ENCODE results near the gene CLDN2. TPM values are rescaled to one million over a fixed set of nuclear protein-coding genes. Genes with fewer than 3 reads are reported as not detected.

Gene CLDN2
- total RNA-seq, 1 experiment from 2014 or later: not detected

GRCh38 chrX:106894978-106895452, 25.2 kb upstream of the CLDN2 start:
- no peaks in the 10 kb centered on the region for H3K36me3 ChIP-seq (ENCODE audit: insufficient read depth, low read length, poor library complexity, severe bottlenecking)
- intact Hi-C loops (cut with micrococcal nuclease; ENCODE audit: unreplicated experiment): loop anchor here (2.0 to 10.0 kb wide), 3 partner anchors 58 to 880 kb away; partner anchors contain the start of genes FRMPD3, NCBP2L and TSC22D3
- TF ChIP-seq EZH2 (IDR thresholded peaks at IDR 0.05; ENCODE audit: borderline replicate concordance, low read depth, low read length, poor library complexity, severe bottlenecking) (no peak), CTCF (conservative IDR thresholded peaks at IDR 0.05; ENCODE audit: low read depth, low read length) (no peak)
- ChIA-PET CTCF (interaction anchor here (0.5 to 1.3 kb wide), 4 partner anchors 21 to 299 kb away, joined by 3 to 14 read pairs (median 5); no protein-coding TSS in a partner anchor), POLR2A (ENCODE audit: low non-redundant PET) (no interaction called here)
- H3K27ac ChIP-seq (ENCODE audit: low read depth, low read length, poor library complexity, severe bottlenecking): no peak overlapping the region
- no TSS peak for BruUV-seq (replicated peaks)
- peaks cover 5% of the 10 kb centered on the region for H3K27me3 ChIP-seq (replicated peaks; ENCODE audit: insufficient read depth, low read depth, low read length, poor library complexity)
- H3K4me1 ChIP-seq (ENCODE audit: insufficient read depth, low read length, poor library complexity, severe bottlenecking): no peaks in the 10 kb centered on the region
- no peaks in the 10 kb centered on the region for H3K9me3 ChIP-seq (ENCODE audit: low read depth, low read length, poor library complexity, severe bottlenecking)
- peak; percentile 63 for DNase-seq (ENCODE audit: low spot score)
- no peak overlapping the region for H3K4me3 ChIP-seq (ENCODE audit: low read depth, low read length, poor library complexity, severe bottlenecking)

GRCh38 chrX:106897259-106897658, 22.9 kb upstream of the CLDN2 start:
- Histone ChIP-seq H3K36me3 (ENCODE audit: insufficient read depth, low read length, poor library complexity, severe bottlenecking) (no peaks in the 10 kb centered on the region), H3K4me1 (ENCODE audit: insufficient read depth, low read length, poor library complexity, severe bottlenecking) (no peaks in the 10 kb centered on the region), H3K27ac (ENCODE audit: low read depth, low read length, poor library complexity, severe bottlenecking) (no peak overlapping the region), H3K4me3 (ENCODE audit: low read depth, low read length, poor library complexity, severe bottlenecking) (no peak overlapping the region), H3K27me3 (replicated peaks; ENCODE audit: insufficient read depth, low read depth, low read length, poor library complexity) (no peaks in the 10 kb centered on the region), H3K9me3 (ENCODE audit: low read depth, low read length, poor library complexity, severe bottlenecking) (no peaks in the 10 kb centered on the region)
- CTCF ChIA-PET: no interaction called here
- DNase-seq (ENCODE audit: low spot score): peak; percentile 18
- POLR2A ChIA-PET (ENCODE audit: low non-redundant PET): interaction anchor here (0.6 kb wide), 1 partner anchor 817 kb away, joined by 3 read pairs; no protein-coding TSS in a partner anchor
- no TSS peak for BruUV-seq (replicated peaks)
- intact Hi-C loops (cut with micrococcal nuclease; ENCODE audit: unreplicated experiment): loop anchor here (10.0 kb wide), 2 partner anchors 548 to 878 kb away; partner anchors contain the start of genes FRMPD3, NCBP2L and TSC22D3
- TF ChIP-seq CTCF (conservative IDR thresholded peaks at IDR 0.05; ENCODE audit: low read depth, low read length): no peak
- no peak for TF ChIP-seq EZH2 (IDR thresholded peaks at IDR 0.05; ENCODE audit: borderline replicate concordance, low read depth, low read length, poor library complexity, severe bottlenecking)

- Histone ChIP-seq H3K27me3 (replicated peaks; ENCODE audit: insufficient read depth, low read depth, low read length, poor library complexity) (no peaks in the 10 kb centered on the region), H3K9me3 (ENCODE audit: low read depth, low read length, poor library complexity, severe bottlenecking) (no peaks in the 10 kb centered on the region), H3K4me1 (ENCODE audit: insufficient read depth, low read length, poor library complexity, severe bottlenecking) (no peaks in the 10 kb centered on the region), H3K36me3 (ENCODE audit: insufficient read depth, low read length, poor library complexity, severe bottlenecking) (no peaks in the 10 kb centered on the region), H3K4me3 (ENCODE audit: low read depth, low read length, poor library complexity, severe bottlenecking) (no peak overlapping the region), H3K27ac (ENCODE audit: low read depth, low read length, poor library complexity, severe bottlenecking) (no peak overlapping the region)
- BruUV-seq (replicated peaks): no TSS peak
- TF ChIP-seq EZH2 (IDR thresholded peaks at IDR 0.05; ENCODE audit: borderline replicate concordance, low read depth, low read length, poor library complexity, severe bottlenecking) (no peak), CTCF (conservative IDR thresholded peaks at IDR 0.05; ENCODE audit: low read depth, low read length) (peak; percentile 56)
- CTCF ChIA-PET: interaction anchor here (1.5 kb wide), 1 partner anchor 62 kb away, joined by 7 read pairs; no protein-coding TSS in a partner anchor
- intact Hi-C loops (cut with micrococcal nuclease; ENCODE audit: unreplicated experiment): loop anchor here (10.0 kb wide), 2 partner anchors 546 to 876 kb away; partner anchors contain the start of genes FRMPD3, NCBP2L and TSC22D3
- POLR2A ChIA-PET (ENCODE audit: low non-redundant PET): no interaction called here
- peak; percentile 58 for DNase-seq (ENCODE audit: low spot score)
Measured at GRCh38 chrX:106898462-106898861, 21.7 kb upstream of the CLDN2 start.

All from A673 (cell line).